Measurements from ENCODE around the gene ECPAS.

DNA sequence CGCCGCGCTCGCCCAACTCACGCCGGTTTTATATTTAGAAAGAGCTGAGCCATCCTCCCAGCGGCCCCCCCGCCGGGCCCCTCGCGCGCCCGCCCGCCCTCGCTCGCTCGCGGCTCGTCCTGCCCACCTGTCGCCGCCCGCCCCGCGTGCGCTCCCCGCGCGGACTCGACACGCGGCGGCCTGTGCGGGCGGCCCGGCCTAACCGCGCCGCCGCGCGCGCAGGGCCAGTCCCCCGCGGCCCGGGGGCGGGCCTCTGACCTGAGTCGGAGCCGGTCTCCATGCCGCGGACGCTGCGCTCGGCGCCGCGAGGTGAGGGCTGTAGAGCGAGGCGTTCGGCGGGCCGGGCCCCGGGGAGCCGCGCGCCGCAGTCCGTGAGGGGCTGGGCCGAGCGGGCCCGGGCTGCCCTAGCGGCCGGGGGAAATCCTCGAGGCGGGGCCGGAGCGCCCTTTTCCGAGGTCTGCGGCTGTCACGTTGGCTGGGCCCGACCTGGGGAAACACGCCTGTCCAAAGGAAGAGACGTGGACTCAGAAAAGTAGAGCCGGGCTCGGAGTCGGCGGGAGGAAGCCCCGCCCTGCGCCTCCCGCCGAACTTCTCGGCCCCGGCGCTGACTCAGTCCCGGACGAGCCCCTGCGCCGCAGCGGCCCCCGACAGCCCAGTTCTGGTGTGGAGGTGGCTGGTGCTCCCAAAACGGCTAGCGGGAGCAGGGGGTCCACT, at the start of gene ECPAS:
- TF ChIP-seq TCF7L2 (IDR thresholded peaks at IDR 0.05; ENCODE audit: borderline replicate concordance, extremely low read depth, insufficient read depth, insufficient read length), result peak; percentile 21
- no peak for TF ChIP-seq EZH2 (IDR thresholded peaks at IDR 0.05)
- TF ChIP-seq SRF (IDR thresholded peaks at IDR 0.05; ENCODE audit: low read depth), result no peak; the same call in 1 of the 2 replicates
- no peak for TF ChIP-seq CTCF (IDR thresholded peaks at IDR 0.05 in 2 of 3, conservative IDR thresholded peaks at IDR 0.05 in 1 of 3; ENCODE audit: borderline replicate concordance in 1 of 3, insufficient read depth in 1 of 3, low read depth in 2 of 3, low read length in 2 of 3)
- TF ChIP-seq CBX3 (IDR thresholded peaks at IDR 0.05; ENCODE audit: low read depth), result no peak
- TF ChIP-seq, protein P1, sequence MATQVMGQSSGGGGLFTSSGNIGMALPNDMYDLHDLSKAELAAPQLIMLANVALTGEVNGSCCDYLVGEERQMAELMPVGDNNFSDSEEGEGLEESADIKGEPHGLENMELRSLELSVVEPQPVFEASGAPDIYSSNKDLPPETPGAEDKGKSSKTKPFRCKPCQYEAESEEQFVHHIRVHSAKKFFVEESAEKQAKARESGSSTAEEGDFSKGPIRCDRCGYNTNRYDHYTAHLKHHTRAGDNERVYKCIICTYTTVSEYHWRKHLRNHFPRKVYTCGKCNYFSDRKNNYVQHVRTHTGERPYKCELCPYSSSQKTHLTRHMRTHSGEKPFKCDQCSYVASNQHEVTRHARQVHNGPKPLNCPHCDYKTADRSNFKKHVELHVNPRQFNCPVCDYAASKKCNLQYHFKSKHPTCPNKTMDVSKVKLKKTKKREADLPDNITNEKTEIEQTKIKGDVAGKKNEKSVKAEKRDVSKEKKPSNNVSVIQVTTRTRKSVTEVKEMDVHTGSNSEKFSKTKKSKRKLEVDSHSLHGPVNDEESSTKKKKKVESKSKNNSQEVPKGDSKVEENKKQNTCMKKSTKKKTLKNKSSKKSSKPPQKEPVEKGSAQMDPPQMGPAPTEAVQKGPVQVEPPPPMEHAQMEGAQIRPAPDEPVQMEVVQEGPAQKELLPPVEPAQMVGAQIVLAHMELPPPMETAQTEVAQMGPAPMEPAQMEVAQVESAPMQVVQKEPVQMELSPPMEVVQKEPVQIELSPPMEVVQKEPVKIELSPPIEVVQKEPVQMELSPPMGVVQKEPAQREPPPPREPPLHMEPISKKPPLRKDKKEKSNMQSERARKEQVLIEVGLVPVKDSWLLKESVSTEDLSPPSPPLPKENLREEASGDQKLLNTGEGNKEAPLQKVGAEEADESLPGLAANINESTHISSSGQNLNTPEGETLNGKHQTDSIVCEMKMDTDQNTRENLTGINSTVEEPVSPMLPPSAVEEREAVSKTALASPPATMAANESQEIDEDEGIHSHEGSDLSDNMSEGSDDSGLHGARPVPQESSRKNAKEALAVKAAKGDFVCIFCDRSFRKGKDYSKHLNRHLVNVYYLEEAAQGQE (IDR thresholded peaks at IDR 0.05; ENCODE audit: low read depth), result no peak
- TF ChIP-seq RAD21 (IDR thresholded peaks at IDR 0.05; ENCODE audit: low read depth), result no peak
- TF ChIP-seq, protein P2, sequence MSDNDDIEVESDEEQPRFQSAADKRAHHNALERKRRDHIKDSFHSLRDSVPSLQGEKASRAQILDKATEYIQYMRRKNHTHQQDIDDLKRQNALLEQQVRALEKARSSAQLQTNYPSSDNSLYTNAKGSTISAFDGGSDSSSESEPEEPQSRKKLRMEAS (IDR thresholded peaks at IDR 0.05), result peak; percentile 51; the same call in 1 of the 2 replicates
- no peak for TF ChIP-seq ZNF274 (IDR thresholded peaks at IDR 0.05; ENCODE audit: low read depth, low read length)
- peak; percentile 80 for TF ChIP-seq POLR2AphosphoS5 (IDR thresholded peaks at IDR 0.05; ENCODE audit: low read depth, low read length)

Data from HCT116 (cell line).